ENCODE results near the gene IGHMBP2. TPM values are rescaled to one million over a fixed set of nuclear protein-coding genes. Genes with fewer than 3 reads are reported as not detected.

The IGHMBP2 gene
- polyA plus RNA-seq, 1 donor from 2014 or later: 12.2 TPM

Other genes with a start within 250 kb of the IGHMBP2 start
- gene GAL, start 219.3 kb upstream of the IGHMBP2 start, polyA plus RNA-seq (ENCODE audit: insufficient read depth, low read depth, low replicate concordance): 0.44 TPM
- 12.9 TPM for gene TESMIN, start 152.4 kb upstream of the IGHMBP2 start, polyA plus RNA-seq (ENCODE audit: insufficient read depth, low read depth, low replicate concordance)
- 41.2 TPM for gene CPT1A, start 62.0 kb upstream of the IGHMBP2 start, polyA plus RNA-seq (ENCODE audit: insufficient read depth, low read depth, low replicate concordance)
- 108 TPM for gene MRPL21, start 59 bp upstream of the IGHMBP2 start, polyA plus RNA-seq (ENCODE audit: insufficient read depth, low read depth, low replicate concordance)
- gene MRGPRD, start 77.1 kb downstream of the IGHMBP2 start, polyA plus RNA-seq (ENCODE audit: insufficient read depth, low read depth, low replicate concordance): not detected
- gene MRGPRF, start 109.4 kb downstream of the IGHMBP2 start, polyA plus RNA-seq (ENCODE audit: insufficient read depth, low read depth, low replicate concordance): 2.3 TPM
- gene TPCN2, start 145.0 kb downstream of the IGHMBP2 start, polyA plus RNA-seq (ENCODE audit: insufficient read depth, low read depth, low replicate concordance): 2.7 TPM